Muscle of back (tissue), 11 donors: Measurements from ENCODE around the gene DLG2. TPM values are rescaled to one million over a fixed set of nuclear protein-coding genes. Genes with fewer than 3 reads are reported as not detected.

Experiments used
- DNase-seq, 3 donors: peaks; one replicate each; pipeline versions ENCODE4 v3.0.0 to v3.0.0-alpha.2; 2013
- polyA plus RNA-seq, 10 donors: library from polyadenylated mRNA; unstranded; fragments of 120-200 nt; gene quantifications; one replicate each; pipeline ENCODE4 v1.2.1, GENCODE V29; 2013; ENCODE audit not compliant: insufficient read length in 10 of 10

DLG2 gene
- polyA plus RNA-seq, 10 donors = 7.0 to 15.2 (median 10.4) TPM

DNA sequence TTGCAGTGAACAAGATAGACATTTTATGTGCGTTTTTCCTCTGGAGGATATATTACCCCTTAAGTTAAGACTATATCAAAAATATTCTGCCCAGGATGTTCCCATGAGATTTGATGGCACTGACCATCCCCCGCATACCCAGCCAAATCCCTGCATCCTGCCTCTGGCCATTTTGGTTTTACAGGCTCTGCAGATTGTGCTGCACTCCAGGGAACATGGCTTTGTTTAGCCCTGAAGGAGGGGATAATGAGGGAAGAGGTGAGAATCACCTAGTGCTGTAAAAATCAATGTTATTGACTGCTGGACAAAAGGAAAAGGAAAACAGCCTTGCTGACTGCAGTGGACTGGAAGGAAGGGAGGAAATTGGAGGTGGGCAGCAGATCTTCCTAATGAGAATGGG, 717.4 kb downstream of the DLG2 start:
- DNase-seq = no peak

DNA sequence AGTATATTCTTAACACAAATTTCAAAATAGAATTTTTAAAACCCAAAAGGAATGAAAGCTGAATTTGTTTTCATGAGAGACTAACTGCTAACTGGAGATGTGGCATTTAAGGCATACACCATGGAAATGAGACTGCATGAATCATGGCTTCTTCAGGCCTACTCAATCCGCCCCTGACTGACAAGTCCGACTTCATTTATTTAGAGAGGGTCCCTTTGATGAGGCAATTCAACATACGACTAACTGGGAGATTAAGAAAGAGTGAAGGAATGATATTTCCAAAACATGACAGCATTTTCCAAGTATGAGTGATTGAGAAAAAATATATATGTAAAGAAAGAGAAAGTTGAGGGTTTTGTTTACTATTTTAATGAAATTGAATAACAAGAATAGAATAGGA, 720.1 kb downstream of the DLG2 start:
- peak in 1 of 3 donors; percentile 26 for DNase-seq

DNA sequence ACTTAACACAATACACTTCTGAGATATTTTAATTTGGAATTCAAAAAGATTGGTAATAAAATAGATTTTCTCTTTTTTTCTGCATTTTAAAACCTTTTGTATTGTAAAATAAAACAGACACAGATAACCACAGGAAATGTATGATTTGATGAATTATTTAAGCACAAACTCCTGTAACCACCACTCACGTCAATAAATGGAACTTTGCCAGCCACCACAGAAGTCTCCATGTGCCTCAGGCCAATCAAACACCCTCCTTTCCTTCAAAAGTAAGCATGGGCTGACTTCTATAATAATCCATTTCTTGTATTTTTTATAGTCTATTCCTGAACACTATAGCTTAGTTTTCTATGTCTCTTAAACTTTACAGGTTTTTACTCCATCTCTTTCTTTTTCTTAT, 721.7 kb downstream of the DLG2 start:
- peak in 1 of 3 donors; percentile 25 for DNase-seq

DNA sequence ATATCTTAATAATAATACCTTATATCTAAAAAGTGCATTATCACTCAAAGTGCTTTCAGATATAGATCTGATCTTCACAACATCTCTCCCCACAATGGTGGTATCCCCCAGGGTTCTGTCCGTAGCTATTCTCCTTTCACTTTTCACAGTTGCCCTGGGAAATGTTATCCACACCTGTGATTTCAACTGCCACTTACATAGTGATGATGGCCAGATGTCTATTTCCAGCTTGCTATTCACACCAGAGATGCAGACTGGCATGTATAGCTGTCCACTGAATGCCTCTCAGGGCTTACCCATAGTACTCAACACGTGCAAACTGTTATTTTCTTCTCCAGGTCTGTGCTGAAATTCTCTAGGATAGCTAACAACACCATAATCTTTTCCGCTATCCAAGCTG, 724.7 kb downstream of the DLG2 start:
- peak in 1 of 3 donors; percentile 26 for DNase-seq

DNA sequence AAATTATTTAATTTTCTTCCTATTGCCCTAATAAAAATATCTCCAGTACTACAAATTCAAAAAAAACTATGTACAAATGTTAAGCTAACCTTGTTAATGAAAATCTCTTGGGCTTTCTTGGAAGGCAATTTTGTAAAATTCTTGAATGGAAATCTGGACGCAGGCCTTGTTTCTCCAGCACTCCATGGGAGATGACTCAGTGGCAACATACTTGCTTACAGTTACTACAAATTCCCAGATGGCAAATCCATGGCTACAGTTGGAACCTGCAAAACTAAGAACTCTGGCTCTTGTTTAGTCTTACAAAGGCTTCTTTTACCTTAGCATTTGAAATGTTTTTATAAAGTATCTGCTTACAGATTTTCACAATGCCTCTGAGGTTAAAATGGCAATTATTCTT, 725.2 kb downstream of the DLG2 start:
- DNase-seq = peak; percentile 56 to 80 (median 60)

DNA sequence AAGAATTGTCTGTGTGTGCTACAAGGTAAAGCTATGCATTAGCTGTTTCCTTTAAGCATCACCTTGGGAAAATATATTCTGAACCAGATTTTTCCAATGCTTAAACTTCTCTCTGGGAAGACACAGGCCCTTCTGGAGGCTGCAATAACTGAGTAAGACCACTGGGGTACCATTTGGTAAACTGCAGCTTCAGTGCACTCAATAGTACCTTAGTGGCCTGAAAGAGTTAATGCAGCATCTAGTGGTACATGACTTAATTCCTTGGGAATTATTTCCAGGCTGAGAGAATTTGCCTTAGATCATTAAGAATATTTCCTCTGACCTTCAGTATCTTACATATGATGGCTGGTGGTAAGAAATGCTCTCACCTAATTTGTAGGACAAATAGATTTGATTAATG, 727.4 kb downstream of the DLG2 start:
- no peak for DNase-seq

DNA sequence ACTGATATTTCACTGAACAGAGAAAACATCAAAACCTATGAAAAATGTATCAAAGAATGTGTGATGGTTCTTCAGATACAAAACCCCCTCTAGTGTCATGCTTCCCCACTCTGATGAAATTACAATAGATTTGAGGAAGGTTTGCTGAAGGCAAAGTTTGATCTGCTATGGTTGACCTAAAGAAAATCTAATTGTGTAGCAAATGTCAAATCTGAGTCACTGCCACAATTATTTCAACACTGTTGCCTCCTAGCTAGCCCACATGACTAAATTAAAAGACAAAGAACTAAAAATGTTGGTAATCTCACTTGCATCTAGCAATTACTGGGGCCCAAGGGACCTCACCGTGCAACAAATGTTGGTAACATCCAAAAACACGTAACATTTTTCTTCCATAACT, 728.0 kb downstream of the DLG2 start:
- no peak for DNase-seq

DNA sequence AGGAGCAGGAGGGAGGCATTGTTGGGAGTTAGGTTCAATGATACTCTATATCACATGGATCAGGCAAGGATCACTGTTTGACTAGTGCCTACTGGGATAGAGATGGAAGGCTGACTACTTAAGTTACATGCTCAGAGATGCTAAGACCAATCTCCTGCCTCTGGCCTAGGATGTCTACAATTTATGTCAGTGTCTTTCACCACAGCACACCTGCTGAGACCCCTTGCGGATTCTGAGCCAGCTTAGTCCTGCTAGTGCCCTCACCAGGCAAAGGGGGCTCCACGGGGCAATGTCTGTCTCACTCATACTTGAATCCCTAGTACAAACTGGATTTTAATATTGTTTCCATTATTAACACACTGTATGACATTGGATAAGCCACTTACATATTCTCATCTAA, 732.5 kb downstream of the DLG2 start:
- DNase-seq = no peak

DNA sequence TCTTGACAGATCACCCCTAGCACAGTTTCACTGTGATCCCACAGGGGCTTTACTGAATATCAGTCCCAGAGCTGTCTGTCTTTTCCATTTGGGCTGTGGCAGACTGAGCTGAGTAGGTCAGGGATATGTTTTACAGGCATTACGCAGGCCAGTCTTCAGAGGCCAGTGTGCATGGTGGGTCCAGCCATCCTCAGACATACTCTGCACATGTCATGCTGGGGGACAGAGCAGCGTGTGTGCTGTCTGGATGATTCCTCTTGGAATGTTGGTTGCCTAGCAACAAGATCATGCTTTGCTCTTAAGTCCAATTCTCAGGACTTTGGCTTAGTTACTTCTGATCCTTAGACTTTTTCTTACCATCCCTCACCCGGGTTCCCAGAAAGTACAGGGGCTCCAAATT, 736.5 kb downstream of the DLG2 start:
- DNase-seq = peak; percentile 23 to 59 (median 27)

DNA sequence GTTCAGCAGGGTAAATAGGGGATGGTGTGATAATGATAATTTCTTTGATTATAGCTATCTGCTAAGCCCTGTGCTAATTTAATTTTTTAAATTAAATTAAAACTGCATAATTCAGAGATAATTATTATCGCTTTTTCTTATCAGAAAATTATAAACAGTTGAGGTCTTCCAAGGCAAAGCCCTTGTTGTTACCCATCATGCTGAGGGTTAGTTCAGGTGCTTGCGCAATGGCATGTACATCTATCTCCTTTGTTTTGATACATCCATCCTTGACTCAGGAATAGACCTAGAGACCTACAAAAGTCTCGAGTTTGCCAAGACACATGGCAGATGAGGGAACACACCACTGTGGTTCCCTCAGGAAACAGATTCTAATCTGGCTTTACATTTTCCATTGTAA, 737.6 kb downstream of the DLG2 start:
- DNase-seq = no peak

DNA sequence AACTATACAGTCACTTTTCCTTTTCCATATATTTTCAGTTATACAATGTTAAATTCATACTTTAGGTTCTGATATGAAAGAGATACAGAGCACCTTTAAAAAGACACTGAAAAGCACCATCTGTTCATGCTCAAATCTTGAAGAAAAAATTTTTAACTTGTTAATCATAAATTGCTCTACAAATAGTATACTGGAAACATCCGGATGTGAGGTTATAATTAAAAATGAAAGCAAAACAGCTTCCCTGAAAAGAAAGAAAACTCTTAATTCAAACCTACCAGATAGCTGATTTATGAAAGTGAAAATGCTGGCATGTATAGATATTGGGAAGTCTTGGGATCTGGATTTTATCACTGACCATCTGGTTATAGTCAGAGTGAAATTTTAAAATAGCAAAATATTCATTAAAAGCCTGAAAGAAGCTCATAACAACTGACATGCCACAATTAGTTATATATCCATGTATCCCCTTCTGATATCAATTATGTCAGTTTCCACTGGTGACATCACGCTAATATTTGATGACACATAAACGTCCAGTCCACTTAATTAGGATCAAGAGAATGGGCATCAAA, 740.0 kb downstream of the DLG2 start:
- DNase-seq = peak in 1 of 3 donors; percentile 14

DNA sequence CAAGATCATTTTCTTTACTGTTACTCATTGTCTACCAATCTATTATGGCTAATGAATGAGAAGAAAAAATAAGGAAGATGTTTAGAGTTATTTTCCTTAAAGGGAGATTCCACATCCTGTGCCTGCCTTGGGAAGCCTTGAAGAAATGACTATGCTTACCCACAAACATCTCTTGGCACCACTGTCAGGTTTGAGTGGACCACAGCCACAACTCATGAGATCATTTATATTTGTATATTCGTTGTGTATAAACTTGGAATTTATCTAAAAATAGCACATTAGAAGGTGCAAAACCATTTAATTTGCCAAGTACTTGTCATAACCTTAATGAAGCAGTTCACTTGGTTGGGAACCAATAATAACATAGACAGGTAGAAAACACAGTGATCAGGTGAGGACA, 740.8 kb downstream of the DLG2 start:
- no peak for DNase-seq

DNA sequence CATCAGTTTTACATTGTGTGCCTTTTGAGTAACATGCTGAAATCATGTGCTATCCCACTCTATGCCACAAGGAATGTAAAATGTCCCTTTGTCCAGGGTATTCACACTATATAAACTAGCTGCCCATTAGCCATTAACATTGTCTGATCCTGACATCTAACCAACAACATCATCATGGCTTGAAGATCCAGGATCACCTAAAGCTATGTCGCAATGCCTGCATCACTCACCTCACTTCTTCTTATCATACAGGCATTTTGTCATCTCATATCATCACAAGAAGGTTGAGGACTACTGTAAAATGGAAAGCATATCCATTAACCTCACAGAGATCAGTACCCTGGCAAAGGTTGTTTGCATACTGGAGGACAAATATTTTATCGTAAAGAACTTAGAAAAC, 742.3 kb downstream of the DLG2 start:
- no peak for DNase-seq

DNA sequence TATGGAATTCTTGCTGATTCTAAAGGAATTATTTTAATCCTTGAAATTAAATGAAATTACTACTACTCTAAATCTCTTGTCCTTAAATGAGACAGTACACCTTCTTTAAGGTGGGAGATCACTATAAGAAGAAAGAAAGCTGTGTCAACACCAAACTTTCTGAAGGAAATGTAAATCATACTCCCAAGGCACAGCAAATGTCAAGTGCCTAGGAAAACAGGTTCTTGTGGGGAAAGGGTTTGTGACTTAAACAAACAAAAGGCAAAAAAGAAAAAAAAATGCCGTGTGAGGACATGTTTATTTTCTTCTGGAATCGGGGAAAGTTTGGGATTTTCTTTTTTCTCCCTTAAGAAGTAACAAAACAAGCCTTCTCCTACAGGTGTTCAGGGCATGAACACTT, 745.1 kb downstream of the DLG2 start:
- no peak for DNase-seq

DNA sequence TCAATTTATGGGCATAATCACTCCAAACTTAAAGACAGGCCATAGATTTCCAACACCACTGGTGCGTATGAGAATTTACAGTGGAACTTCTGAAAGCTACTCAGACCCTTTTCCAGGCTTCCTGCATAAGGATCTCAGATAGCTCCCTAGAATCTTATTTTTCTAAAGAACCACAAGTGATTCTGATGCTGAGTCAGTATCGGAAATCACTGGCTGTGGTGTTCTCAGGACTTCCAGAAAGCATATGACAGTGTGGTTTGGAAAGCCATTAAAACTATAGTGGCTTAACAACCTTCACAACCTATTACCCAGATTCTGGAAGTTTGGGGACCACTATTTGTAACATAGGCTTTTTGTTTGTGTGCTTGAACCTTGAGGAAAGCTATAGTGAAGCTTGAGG, 756.0 kb downstream of the DLG2 start:
- DNase-seq = no peak

DNA sequence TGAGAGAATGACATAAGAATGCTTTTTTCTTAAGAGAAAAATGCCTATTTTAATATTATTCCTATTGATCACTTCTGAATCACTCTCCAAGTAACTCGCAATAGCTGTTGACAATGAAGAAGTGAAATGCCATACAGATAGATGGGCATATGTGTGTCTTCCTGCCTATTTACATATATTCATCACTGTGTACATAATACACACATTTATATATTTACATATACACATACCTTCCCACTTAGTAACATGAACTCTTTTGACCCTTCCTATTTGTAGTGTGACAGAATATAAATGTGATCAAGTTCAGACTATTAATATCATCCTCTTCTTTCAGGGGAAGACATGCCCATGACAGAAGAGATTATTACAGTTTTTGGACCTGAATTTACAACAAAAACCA, 756.7 kb downstream of the DLG2 start:
- DNase-seq = no peak

DNA sequence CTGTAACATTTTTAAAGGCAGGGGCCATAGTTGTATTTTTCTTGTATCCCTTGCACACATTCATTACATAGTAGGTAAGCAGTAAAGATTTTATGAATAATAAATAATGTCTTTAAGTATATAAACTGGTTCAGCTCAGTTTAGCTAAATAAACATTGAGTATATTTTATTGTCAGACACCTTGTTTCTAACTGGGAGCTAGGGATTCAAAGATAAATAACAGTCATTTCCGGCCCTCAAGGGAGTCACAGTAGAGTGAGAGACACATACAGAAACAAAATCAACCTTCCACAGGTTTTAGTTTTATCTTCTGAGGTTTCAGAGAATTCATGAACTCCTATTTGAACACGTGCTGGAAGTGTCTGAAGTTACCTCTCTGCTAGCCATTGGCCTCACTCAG, 760.2 kb downstream of the DLG2 start:
- DNase-seq = no peak

DNA sequence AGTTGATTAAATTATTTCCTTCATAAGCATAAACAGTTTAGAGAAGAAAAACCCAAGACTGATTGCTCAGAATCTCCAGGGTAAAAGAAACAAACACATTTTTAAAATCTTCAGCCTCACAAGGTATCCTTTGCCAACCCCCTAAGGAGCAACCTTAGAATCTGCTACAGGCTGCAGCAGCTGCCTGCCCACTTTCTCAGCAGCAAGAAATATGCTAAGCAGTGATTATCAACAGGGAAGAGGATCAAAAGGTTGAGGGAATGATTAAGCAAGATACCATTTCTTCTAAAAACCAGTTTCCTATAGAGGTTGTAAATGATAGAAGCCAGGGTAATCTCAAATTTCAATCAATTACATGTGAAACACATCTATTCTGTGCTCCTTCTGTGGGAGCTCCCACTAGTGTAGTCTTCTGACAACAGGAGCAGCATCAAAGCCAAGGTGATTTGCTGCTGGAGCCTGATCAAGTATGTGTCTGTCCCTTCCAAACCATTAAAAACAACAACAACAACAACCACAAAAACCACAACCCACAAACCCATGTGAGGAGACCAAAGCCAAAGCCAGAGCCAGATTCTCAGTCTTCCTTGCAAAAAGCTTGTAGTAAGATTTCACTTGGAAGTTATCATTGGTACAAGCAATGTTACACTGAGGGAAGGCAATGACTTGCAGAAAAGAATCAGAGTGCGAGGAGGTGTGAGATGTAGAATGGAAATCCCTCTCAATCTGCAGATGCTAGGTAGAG, 761.2 kb downstream of the DLG2 start:
- DNase-seq = no peak

DNA sequence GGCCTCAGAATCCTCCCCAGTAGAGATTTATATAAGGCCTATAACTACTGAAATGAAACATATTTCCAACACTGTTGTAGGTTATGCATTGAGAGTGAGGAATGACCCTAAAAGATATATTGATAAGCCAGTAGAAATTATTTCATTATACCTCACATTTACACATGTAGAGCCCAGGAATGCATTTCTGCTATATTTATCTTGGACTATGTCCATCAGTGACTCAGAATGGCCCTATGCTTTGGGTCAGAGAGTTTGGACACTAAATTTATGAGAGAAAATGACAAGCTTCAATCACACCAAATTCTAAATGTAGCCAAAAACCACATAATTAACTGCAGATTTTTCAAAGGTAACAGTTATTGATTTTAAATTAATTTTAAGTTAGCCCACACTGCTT, 761.9 kb downstream of the DLG2 start:
- DNase-seq = no peak

DNA sequence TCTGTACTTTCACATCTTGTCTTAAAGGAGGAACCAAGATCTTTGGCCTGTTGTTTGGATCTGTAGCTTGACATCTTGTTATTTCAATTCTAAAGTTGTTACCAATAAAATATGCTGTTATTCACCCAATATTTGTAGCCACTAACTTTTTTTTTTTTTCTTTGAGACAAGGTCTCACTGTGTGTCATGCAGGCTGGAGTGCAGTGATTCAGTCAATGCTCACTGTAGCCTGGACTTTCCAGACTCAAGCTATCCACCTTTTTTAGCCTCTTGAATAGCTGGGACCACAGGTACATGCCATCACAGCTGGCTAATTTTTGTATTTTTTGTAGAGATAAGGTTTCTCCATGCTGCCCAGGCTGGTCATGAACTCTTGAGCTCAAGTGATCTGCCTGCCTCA, 769.4 kb downstream of the DLG2 start:
- no peak for DNase-seq

DNA sequence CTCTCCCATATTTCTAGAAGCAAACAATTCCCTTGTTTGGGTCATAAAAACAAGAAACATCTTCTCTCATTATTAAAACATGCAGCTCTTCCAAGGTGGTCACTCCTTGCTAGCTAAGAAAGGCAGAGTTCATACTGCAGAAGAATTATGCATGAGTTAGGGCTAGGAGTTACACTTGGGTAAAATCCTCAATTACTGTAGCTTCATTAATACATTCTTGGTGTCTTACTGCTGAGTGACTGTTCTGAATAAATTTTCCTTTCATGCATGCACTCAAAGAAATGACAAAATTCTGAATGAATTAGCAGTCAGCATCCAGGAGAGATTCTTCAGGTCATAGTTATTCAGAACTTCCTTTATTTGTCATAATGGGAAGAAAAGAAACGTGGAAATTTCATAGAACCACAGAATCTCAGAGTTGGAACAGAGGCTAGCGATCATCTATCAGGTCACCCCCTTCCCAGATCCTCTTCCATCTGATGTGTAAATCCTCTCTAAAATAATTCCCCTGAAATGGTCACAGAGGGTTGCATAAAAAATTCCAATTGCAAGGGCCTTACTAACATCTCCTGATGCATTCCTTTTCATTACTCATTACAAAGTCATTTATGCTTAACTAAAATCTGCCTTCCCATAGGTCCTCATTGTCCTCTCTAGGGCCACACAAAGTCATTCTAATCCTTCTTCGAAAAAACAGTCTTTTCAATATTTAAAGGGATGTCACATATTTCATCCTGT, 771.5 kb downstream of the DLG2 start:
- peak in 1 of 3 donors; percentile 71 for DNase-seq

DNA sequence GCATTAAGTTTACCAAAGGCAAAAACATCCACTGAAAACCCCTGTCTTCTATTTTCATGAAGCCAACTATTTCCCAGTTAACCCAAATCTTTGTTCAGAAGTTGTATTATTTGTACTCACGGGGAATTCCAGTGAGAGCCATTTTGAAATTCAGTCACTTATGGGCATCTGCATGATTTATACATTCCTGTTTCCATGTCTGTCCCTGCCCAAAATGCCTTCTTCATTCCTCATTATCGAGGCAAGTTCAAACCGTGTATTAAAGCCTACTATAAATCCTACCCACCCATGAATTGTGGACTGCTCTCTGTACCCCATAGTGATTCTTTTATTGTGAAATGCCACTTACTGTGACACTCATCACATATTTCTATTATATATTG, 772.7 kb downstream of the DLG2 start:
- no peak for DNase-seq

DNA sequence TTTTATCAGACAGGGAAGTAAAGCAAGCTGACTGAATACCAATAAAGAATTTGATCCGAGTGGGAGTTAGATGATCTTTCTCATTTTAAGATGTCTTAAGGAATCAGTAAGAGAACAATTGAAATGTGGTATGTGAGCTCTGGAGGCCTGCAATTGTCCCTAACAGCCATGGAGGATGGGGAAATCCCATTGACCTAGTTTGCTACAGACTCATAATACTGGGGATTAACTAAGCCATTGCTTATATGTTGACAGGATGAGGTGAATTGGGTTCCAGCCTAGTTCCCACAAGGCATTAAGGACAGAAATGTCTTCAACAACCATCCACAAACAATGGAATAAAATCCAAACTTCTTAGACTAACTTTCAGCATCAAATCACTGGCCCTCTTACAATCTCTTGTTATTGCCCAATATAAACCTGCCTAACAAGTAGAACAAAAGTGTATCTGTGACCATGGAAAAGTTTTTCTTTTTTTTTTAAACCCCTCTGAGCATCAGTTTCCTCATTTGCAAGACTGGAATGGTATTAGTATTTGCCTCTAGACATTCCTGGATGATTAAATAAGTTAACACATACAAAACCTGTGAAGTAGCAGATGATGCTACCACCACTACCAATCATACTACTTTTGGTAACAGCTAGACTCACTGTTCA, 773.2 kb downstream of the DLG2 start:
- no peak for DNase-seq
